ENCODE measurements around the gene TMEM255A. TPM values are rescaled to one million over a fixed set of nuclear protein-coding genes. Genes with fewer than 3 reads are reported as not detected.

TMEM255A gene
- total RNA-seq, 1 donor from 2014 or later: 4.6 TPM

DNA sequence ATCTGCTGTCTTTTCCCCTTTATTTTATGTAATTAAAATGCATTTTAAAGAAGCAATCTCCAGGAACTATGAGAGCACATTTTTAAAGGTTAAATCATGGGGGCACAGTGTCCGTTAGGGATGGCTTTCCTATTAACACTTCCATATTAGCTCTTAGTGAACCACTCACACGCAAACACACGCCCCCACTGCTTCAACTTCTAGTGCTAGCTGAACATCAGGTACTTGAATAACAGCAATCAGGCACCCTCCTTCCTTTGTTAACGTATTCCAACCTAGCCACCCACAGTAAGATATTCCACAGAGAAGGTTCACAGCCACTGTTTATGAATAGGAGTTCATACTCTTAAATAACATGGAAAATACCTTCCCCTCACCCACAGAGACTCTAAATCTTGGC lies 9.3 kb downstream of the TMEM255A start:
- H2AFZ ChIP-seq (ENCODE audit: low read depth, low read length): no peak overlapping the region
- Mint-ChIP-seq H3K4me3 (ENCODE audit: unreplicated experiment) (no peak overlapping the region), H3K27me3 (ENCODE audit: low read depth, unreplicated experiment) (no peaks in the 10 kb centered on the region), H3K9me3 (ENCODE audit: unreplicated experiment) (no peaks in the 10 kb centered on the region), H3K36me3 (ENCODE audit: low read depth, unreplicated experiment) (no peaks in the 10 kb centered on the region), H3K4me1 (ENCODE audit: low read depth, unreplicated experiment) (peaks cover 15% of the 10 kb centered on the region), H3K27ac (ENCODE audit: unreplicated experiment) (no peak overlapping the region)
- no peak overlapping the region for H3K27ac ChIP-seq (ENCODE audit: low read depth, low read length)
- no peak overlapping the region for H3K9ac ChIP-seq (ENCODE audit: low read length)
- no peak for TF ChIP-seq EZH2 (IDR thresholded peaks at IDR 0.05; ENCODE audit: insufficient read depth, low read length)
- TF ChIP-seq, protein P1, sequence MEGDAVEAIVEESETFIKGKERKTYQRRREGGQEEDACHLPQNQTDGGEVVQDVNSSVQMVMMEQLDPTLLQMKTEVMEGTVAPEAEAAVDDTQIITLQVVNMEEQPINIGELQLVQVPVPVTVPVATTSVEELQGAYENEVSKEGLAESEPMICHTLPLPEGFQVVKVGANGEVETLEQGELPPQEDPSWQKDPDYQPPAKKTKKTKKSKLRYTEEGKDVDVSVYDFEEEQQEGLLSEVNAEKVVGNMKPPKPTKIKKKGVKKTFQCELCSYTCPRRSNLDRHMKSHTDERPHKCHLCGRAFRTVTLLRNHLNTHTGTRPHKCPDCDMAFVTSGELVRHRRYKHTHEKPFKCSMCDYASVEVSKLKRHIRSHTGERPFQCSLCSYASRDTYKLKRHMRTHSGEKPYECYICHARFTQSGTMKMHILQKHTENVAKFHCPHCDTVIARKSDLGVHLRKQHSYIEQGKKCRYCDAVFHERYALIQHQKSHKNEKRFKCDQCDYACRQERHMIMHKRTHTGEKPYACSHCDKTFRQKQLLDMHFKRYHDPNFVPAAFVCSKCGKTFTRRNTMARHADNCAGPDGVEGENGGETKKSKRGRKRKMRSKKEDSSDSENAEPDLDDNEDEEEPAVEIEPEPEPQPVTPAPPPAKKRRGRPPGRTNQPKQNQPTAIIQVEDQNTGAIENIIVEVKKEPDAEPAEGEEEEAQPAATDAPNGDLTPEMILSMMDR (IDR thresholded peaks at IDR 0.05; ENCODE audit: insufficient read depth, low read depth, low read length): no peak
- no peaks in the 10 kb centered on the region for H3K9me3 ChIP-seq (ENCODE audit: insufficient read depth, low read depth, low read length)
- no peak overlapping the region for H3K4me2 ChIP-seq (ENCODE audit: low read length)
- no peaks in the 10 kb centered on the region for H3K79me2 ChIP-seq (ENCODE audit: insufficient read depth, low read length)
- DNase-seq (ENCODE audit: low read depth): no peak
- no peaks in the 10 kb centered on the region for H3K4me1 ChIP-seq (ENCODE audit: insufficient read depth, low read length)
- no peaks in the 10 kb centered on the region for H3K27me3 ChIP-seq (ENCODE audit: insufficient read depth, low read length)
- FAIRE-seq: no peak
- no peaks in the 10 kb centered on the region for H4K20me1 ChIP-seq (ENCODE audit: insufficient read depth, low read length)
- no peaks in the 10 kb centered on the region for H3K36me3 ChIP-seq (ENCODE audit: insufficient read depth, low read length)
- H3K4me3 ChIP-seq (ENCODE audit: insufficient read depth, low read depth, low read length): no peak overlapping the region

DNA sequence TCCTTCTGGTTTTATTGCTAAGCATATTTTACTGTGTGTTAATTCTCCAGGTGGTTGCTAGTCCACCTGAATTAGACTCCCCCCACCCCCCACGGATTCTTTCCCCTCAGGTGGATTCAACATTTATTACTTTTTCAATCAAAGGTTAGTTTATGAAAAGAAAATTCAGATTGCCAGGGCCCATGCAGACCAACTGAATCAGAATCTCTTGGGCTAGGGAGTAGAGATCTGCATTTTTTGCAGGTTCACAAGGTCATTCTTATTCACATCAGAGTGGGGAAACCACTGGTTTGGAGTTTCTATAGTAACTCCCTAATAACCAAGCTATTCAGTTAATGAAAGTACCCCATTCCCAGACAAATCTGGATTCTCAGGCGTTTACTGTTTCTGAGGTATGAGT lies 9.8 kb downstream of the TMEM255A start:
- TF ChIP-seq, protein P1 (IDR thresholded peaks at IDR 0.05; ENCODE audit: insufficient read depth, low read depth, low read length): no peak
- no peak for TF ChIP-seq EZH2 (IDR thresholded peaks at IDR 0.05; ENCODE audit: insufficient read depth, low read length)
- Histone ChIP-seq H3K36me3 (ENCODE audit: insufficient read depth, low read length) (no peaks in the 10 kb centered on the region), H3K9ac (ENCODE audit: low read length) (no peak overlapping the region), H3K4me1 (ENCODE audit: insufficient read depth, low read length) (no peaks in the 10 kb centered on the region), H3K9me3 (ENCODE audit: insufficient read depth, low read depth, low read length) (no peaks in the 10 kb centered on the region), H2AFZ (ENCODE audit: low read depth, low read length) (no peak overlapping the region), H3K79me2 (ENCODE audit: insufficient read depth, low read length) (no peaks in the 10 kb centered on the region), H3K4me2 (ENCODE audit: low read length) (no peak overlapping the region), H4K20me1 (ENCODE audit: insufficient read depth, low read length) (no peaks in the 10 kb centered on the region), H3K27me3 (ENCODE audit: insufficient read depth, low read length) (no peaks in the 10 kb centered on the region), H3K4me3 (ENCODE audit: insufficient read depth, low read depth, low read length) (no peak overlapping the region), H3K27ac (ENCODE audit: low read depth, low read length) (no peak overlapping the region)
- no peaks in the 10 kb centered on the region for H3K36me3 Mint-ChIP-seq (ENCODE audit: low read depth, unreplicated experiment)
- no peak for DNase-seq (ENCODE audit: low read depth)
- no peak overlapping the region for H3K27ac Mint-ChIP-seq (ENCODE audit: unreplicated experiment)
- H3K4me3 Mint-ChIP-seq (ENCODE audit: unreplicated experiment): no peak overlapping the region
- H3K9me3 Mint-ChIP-seq (ENCODE audit: unreplicated experiment): no peaks in the 10 kb centered on the region
- no peaks in the 10 kb centered on the region for H3K27me3 Mint-ChIP-seq (ENCODE audit: low read depth, unreplicated experiment)
- no peak for FAIRE-seq
- H3K4me1 Mint-ChIP-seq (ENCODE audit: low read depth, unreplicated experiment): peaks cover 10% of the 10 kb centered on the region

DNA sequence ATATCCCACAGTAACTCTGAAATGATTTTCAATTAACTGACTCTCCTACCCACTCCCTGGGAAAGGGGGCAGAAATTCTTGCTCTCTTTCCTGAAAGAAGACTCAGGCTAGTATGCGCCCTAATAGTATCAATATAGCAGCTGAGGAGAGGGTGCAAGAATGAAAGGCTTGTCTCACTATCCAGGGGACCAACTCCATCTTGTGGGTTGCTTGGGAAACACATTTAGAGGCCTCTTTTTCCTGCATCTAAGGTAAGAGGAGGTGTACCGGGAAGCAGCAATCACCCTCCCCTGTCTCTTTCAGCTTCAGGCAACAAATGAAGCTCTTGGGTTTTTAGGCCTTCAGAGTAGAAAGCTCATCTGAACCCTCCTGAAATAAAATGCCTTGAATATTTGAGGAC lies 11.3 kb downstream of the TMEM255A start:
- peak; percentile 60 for FAIRE-seq

More for the DNA sequence above, 11.3 kb downstream of the TMEM255A start:
- Mint-ChIP-seq H3K4me3 (ENCODE audit: unreplicated experiment) (no peak overlapping the region), H3K36me3 (ENCODE audit: low read depth, unreplicated experiment) (no peaks in the 10 kb centered on the region), H3K27me3 (ENCODE audit: low read depth, unreplicated experiment) (no peaks in the 10 kb centered on the region), H3K27ac (ENCODE audit: unreplicated experiment) (no peak overlapping the region), H3K9me3 (ENCODE audit: unreplicated experiment) (no peaks in the 10 kb centered on the region), H3K4me1 (ENCODE audit: low read depth, unreplicated experiment) (peaks cover 8% of the 10 kb centered on the region)
- no peak overlapping the region for H3K27ac ChIP-seq (ENCODE audit: low read depth, low read length)
- no peaks in the 10 kb centered on the region for H4K20me1 ChIP-seq (ENCODE audit: insufficient read depth, low read length)
- H3K27me3 ChIP-seq (ENCODE audit: insufficient read depth, low read length): no peaks in the 10 kb centered on the region
- no peak overlapping the region for H3K4me2 ChIP-seq (ENCODE audit: low read length)
- no peak overlapping the region for H3K4me3 ChIP-seq (ENCODE audit: insufficient read depth, low read depth, low read length)
- H3K79me2 ChIP-seq (ENCODE audit: insufficient read depth, low read length): no peaks in the 10 kb centered on the region
- no peak for DNase-seq (ENCODE audit: low read depth)
- H3K9ac ChIP-seq (ENCODE audit: low read length): no peak overlapping the region
- no peaks in the 10 kb centered on the region for H3K4me1 ChIP-seq (ENCODE audit: insufficient read depth, low read length)
- TF ChIP-seq EZH2 (IDR thresholded peaks at IDR 0.05; ENCODE audit: insufficient read depth, low read length): no peak
- TF ChIP-seq, protein P1 (IDR thresholded peaks at IDR 0.05; ENCODE audit: insufficient read depth, low read depth, low read length): no peak
- no peaks in the 10 kb centered on the region for H3K9me3 ChIP-seq (ENCODE audit: insufficient read depth, low read depth, low read length)
- H3K36me3 ChIP-seq (ENCODE audit: insufficient read depth, low read length): no peaks in the 10 kb centered on the region
- no peak overlapping the region for H2AFZ ChIP-seq (ENCODE audit: low read depth, low read length)
